ENCODE measurements around the gene FLRT2. TPM values are rescaled to one million over a fixed set of nuclear protein-coding genes. Genes with fewer than 3 reads are reported as not detected.

The FLRT2 gene
- total and polyA plus RNA-seq, 2 donors (not counting 1 experiment from before 2014, with no cell fraction given), result not detected

GRCh38 chr14:85533861-85534291 lies 3.9 kb downstream of the FLRT2 start:
- Mint-ChIP-seq H3K4me3 (no peak overlapping the region), H3K9me3 (ENCODE audit: insufficient read depth) (no peaks in the 10 kb centered on the region), H3K27ac (no peak overlapping the region), H3K4me1 (peaks cover 2% of the 10 kb centered on the region), H3K27me3 (peaks cover 58% of the 10 kb centered on the region)
- Histone ChIP-seq H3K4me3 (ENCODE audit: control extremely low read depth in 1 of 5, extremely low read depth in 1 of 5, insufficient read depth in 1 of 5, low read depth in 2 of 5, low read length in 4 of 5) (no peak overlapping the region), H2AFZ (ENCODE audit: insufficient read depth, low read depth, low read length, poor library complexity, severe bottlenecking) (no peak overlapping the region), H3K79me2 (ENCODE audit: control insufficient read depth, insufficient read depth, low read length) (no peaks in the 10 kb centered on the region), H3K36me3 (replicated peaks in 1 of 2; ENCODE audit: control extremely low read depth in 1 of 2, control insufficient read depth in 1 of 2, extremely low read depth in 1 of 2, insufficient read depth in 2 of 2, low read length in 1 of 2) (no peaks in the 10 kb centered on the region), H3K9ac (ENCODE audit: low read length) (no peak overlapping the region), H3K4me1 (ENCODE audit: control insufficient read depth in 2 of 2, insufficient read depth in 2 of 2, low read length in 2 of 2) (peaks cover 0 to 3% of the 10 kb centered on the region in 2 donors), H3K27ac (ENCODE audit: low read length in 2 of 2) (no peak overlapping the region), H3K4me2 (replicated peaks; ENCODE audit: low read depth, low read length, poor library complexity, severe bottlenecking) (no peak overlapping the region), H4K20me1 (ENCODE audit: control insufficient read depth, insufficient read depth, low read length, poor library complexity, severe bottlenecking) (no peaks in the 10 kb centered on the region), H3K9me3 (ENCODE audit: control extremely low read depth in 1 of 3, control insufficient read depth in 2 of 3, insufficient read depth in 1 of 3, low read length in 2 of 3) (peaks cover 0 to 42% (median 0%) of the 10 kb centered on the region in 3 donors), H3K27me3 (replicated peaks in 1 of 4; ENCODE audit: control extremely low read depth in 1 of 4, control insufficient read depth in 3 of 4, insufficient read depth in 4 of 4, low read length in 3 of 4) (peaks cover 0 to 52% (median 20%) of the 10 kb centered on the region in 4 experiments)
- ATAC-seq (ENCODE audit: low read depth) (no peak), DNase-seq (no peak)
- CTCF ChIA-PET, result no interaction called here
- POLR2A ChIA-PET, result no interaction called here
- 6% methylated on average over 25 of the region's 28 CpGs for WGBS (ENCODE audit: insufficient coverage)
- TF ChIP-seq EZH2 (IDR thresholded peaks at IDR 0.05; ENCODE audit: borderline replicate concordance, insufficient read depth, low read depth, low read length, poor library complexity, severe bottlenecking), result no peak
- TF ChIP-seq, protein P1, sequence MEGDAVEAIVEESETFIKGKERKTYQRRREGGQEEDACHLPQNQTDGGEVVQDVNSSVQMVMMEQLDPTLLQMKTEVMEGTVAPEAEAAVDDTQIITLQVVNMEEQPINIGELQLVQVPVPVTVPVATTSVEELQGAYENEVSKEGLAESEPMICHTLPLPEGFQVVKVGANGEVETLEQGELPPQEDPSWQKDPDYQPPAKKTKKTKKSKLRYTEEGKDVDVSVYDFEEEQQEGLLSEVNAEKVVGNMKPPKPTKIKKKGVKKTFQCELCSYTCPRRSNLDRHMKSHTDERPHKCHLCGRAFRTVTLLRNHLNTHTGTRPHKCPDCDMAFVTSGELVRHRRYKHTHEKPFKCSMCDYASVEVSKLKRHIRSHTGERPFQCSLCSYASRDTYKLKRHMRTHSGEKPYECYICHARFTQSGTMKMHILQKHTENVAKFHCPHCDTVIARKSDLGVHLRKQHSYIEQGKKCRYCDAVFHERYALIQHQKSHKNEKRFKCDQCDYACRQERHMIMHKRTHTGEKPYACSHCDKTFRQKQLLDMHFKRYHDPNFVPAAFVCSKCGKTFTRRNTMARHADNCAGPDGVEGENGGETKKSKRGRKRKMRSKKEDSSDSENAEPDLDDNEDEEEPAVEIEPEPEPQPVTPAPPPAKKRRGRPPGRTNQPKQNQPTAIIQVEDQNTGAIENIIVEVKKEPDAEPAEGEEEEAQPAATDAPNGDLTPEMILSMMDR (IDR thresholded peaks at IDR 0.05), result no peak
- intact Hi-C loops (cut with micrococcal nuclease), result no loop called here

GRCh38 chr14:85534458-85535293 lies 4.7 kb downstream of the FLRT2 start:
- no peak overlapping the region for H3K4me3 Mint-ChIP-seq
- H3K36me3 ChIP-seq (replicated peaks in 1 of 2; ENCODE audit: control extremely low read depth in 1 of 2, control insufficient read depth in 1 of 2, extremely low read depth in 1 of 2, insufficient read depth in 2 of 2, low read length in 1 of 2), result no peaks in the 10 kb centered on the region
- peaks cover 0 to 44% (median 19%) of the 10 kb centered on the region in 4 experiments for H3K27me3 ChIP-seq (replicated peaks in 1 of 4; ENCODE audit: control extremely low read depth in 1 of 4, control insufficient read depth in 3 of 4, insufficient read depth in 4 of 4, low read length in 3 of 4)
- POLR2A ChIA-PET, result no interaction called here
- no peak for ATAC-seq (ENCODE audit: low read depth)
- H3K4me2 ChIP-seq (replicated peaks; ENCODE audit: low read depth, low read length, poor library complexity, severe bottlenecking), result no peak overlapping the region
- peaks cover 0 to 3% of the 10 kb centered on the region in 2 donors for H3K4me1 ChIP-seq (ENCODE audit: control insufficient read depth in 2 of 2, insufficient read depth in 2 of 2, low read length in 2 of 2)
- H3K27ac Mint-ChIP-seq, result no peak overlapping the region
- H3K27ac ChIP-seq (ENCODE audit: low read length in 2 of 2), result no peak overlapping the region
- no peak for DNase-seq
- peaks cover 0 to 36% (median 0%) of the 10 kb centered on the region in 3 donors for H3K9me3 ChIP-seq (ENCODE audit: control extremely low read depth in 1 of 3, control insufficient read depth in 2 of 3, insufficient read depth in 1 of 3, low read length in 2 of 3)
- H3K9me3 Mint-ChIP-seq (ENCODE audit: insufficient read depth), result no peaks in the 10 kb centered on the region
- intact Hi-C loops (cut with micrococcal nuclease), result no loop called here
- H3K27me3 Mint-ChIP-seq, result peaks cover 52% of the 10 kb centered on the region
- no peak overlapping the region for H2AFZ ChIP-seq (ENCODE audit: insufficient read depth, low read depth, low read length, poor library complexity, severe bottlenecking)
- no peaks in the 10 kb centered on the region for H3K79me2 ChIP-seq (ENCODE audit: control insufficient read depth, insufficient read depth, low read length)
- no peak overlapping the region for H3K4me3 ChIP-seq (ENCODE audit: control extremely low read depth in 1 of 5, extremely low read depth in 1 of 5, insufficient read depth in 1 of 5, low read depth in 2 of 5, low read length in 4 of 5)
- CTCF ChIA-PET, result no interaction called here
- no peak for TF ChIP-seq EZH2 (IDR thresholded peaks at IDR 0.05; ENCODE audit: borderline replicate concordance, insufficient read depth, low read depth, low read length, poor library complexity, severe bottlenecking)
- TF ChIP-seq, protein P1 (IDR thresholded peaks at IDR 0.05), result no peak
- WGBS (ENCODE audit: insufficient coverage), result 5% methylated on average over 18 of the region's 28 CpGs
- no peaks in the 10 kb centered on the region for H4K20me1 ChIP-seq (ENCODE audit: control insufficient read depth, insufficient read depth, low read length, poor library complexity, severe bottlenecking)
- no peak overlapping the region for H3K9ac ChIP-seq (ENCODE audit: low read length)
- peaks cover 2% of the 10 kb centered on the region for H3K4me1 Mint-ChIP-seq

Data from B cell (primary cell).